Measurements from ENCODE around the gene SLC38A8. TPM values are rescaled to one million over a fixed set of nuclear protein-coding genes. Genes with fewer than 3 reads are reported as not detected.
A peak's percentile ranks its signal among the peaks of the same experiment; 100 is the strongest.

The SLC38A8 gene
- total RNA-seq: not detected
- not detected for polyA plus RNA-seq
- not detected for total RNA-seq

DNA sequence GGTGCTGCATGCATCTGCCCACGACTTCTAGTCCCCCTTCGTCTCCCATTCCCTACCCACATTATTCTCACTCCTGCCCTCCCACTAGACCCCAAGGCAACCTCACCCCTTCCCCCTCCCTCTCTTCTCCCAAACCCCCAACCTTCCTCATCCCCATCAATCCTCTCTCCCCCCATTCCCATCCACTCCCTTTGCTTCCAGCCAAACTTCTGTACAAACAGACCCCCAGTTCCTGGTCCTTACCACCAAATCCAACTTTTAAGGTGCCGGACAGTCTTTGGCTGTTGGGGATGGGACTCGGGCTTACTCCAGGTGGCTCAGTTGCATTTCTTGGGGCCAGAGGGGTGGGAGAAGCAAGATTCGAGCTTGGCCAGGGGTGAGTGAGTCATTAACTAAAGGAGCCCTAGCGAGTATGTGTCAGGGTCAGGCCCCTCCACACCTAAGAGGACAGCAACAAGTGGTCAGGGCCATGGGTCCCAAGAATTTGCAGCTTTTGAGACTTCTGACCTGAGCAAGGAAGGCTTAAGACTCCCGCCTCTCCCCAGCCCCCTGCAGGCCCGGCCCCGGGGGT, at the start of gene SLC38A8:
Gene SLC38A8, minus strand, starts transcription at position 488 of the 571 bp plus-strand sequence. CDS start 638 bp downstream, outside the sequence.
- DNase-seq: no peak
- Mint-ChIP-seq H3K27ac (peak within 1 kb of the TSS in 1 of 9 donors; percentile 32), H3K4me1 (peaks cover 0 to 8% (median 0%) of the 10 kb centered on the region in 7 donors), H3K27me3 (peaks cover 7 to 23% (median 16%) of the 10 kb centered on the region in 5 donors), H3K4me3 (no peak within 1 kb of the TSS), H3K36me3 (no peaks in the 10 kb centered on the region), H3K9me3 (peaks cover 0 to 2% (median 0%) of the 10 kb centered on the region in 11 donors)
- Histone ChIP-seq H3K27me3 (ENCODE audit: control insufficient read depth in 2 of 2, insufficient read depth in 2 of 2, low read length in 2 of 2) (no peaks in the 10 kb centered on the region), H3K9me3 (ENCODE audit: control insufficient read depth in 2 of 3, low read length in 3 of 3) (no peaks in the 10 kb centered on the region), H3K4me1 (ENCODE audit: control insufficient read depth in 2 of 2, insufficient read depth in 2 of 2, low read length in 2 of 2) (no peaks in the 10 kb centered on the region), H3K36me3 (ENCODE audit: control insufficient read depth in 2 of 3, insufficient read depth in 3 of 3, low read length in 3 of 3) (no peaks in the 10 kb centered on the region), H3K27ac (ENCODE audit: low read depth, low read length) (no peak within 1 kb of the TSS), H3K4me3 (ENCODE audit: low read length) (no peak within 1 kb of the TSS)
- intact Hi-C loops (cut with micrococcal nuclease): no loop called here
- POLR2A ChIA-PET: no interaction called here
- CTCF ChIA-PET: no interaction called here
- no peak for ATAC-seq

DNA sequence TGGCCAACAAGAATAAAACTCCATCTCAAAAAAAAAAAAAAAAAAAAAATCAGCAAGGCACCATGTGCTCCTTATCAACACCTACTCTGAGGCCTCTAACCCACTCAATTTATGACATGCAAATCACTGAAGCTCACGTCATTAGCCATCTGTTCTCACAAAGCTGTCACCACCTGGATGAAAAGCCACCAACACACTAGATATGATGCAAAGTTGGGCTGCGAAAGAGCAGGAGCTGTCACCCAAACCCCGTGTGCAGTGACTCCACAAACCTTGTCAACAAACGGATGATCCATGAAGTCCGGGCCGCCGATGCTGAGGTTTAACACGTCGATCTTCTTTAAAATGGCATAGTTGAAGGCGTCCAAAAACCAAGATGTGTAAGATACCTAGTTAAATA, 48.9 kb upstream of the SLC38A8 start:
- peaks cover 28 to 82% (median 56%) of the 10 kb centered on the region in 3 experiments for H3K36me3 ChIP-seq (ENCODE audit: control insufficient read depth in 2 of 3, insufficient read depth in 3 of 3, low read length in 3 of 3)
- no peak overlapping the region for H3K27ac ChIP-seq (ENCODE audit: low read depth, low read length)
- DNase-seq (no peak), ATAC-seq (no peak)
- Mint-ChIP-seq H3K27me3 (no peaks in the 10 kb centered on the region), H3K4me3 (no peak overlapping the region), H3K36me3 (peaks cover 17 to 61% (median 37%) of the 10 kb centered on the region in 5 donors), H3K4me1 (peaks cover 22 to 45% (median 34%) of the 10 kb centered on the region in 7 donors), H3K27ac (peak overlapping the region in 2 of 9 donors; percentile 33 to 76), H3K9me3 (no peaks in the 10 kb centered on the region)
- H3K9me3 ChIP-seq (ENCODE audit: control insufficient read depth in 2 of 3, low read length in 3 of 3): no peaks in the 10 kb centered on the region
- peaks cover 4 to 20% of the 10 kb centered on the region in 2 donors for H3K4me1 ChIP-seq (ENCODE audit: control insufficient read depth in 2 of 2, insufficient read depth in 2 of 2, low read length in 2 of 2)
- no peaks in the 10 kb centered on the region for H3K27me3 ChIP-seq (ENCODE audit: control insufficient read depth in 2 of 2, insufficient read depth in 2 of 2, low read length in 2 of 2)
- H3K4me3 ChIP-seq (ENCODE audit: low read length): no peak overlapping the region
- intact Hi-C loops (cut with micrococcal nuclease): no loop called here
- ChIA-PET CTCF (no interaction called here), POLR2A (no interaction called here)

- peak overlapping the region in 7 of 9 donors; percentile 25 to 92 (median 66) for H3K27ac Mint-ChIP-seq
- DNase-seq: peak in 2 of 9 donors; percentile 18 to 27
- peaks cover 17 to 59% (median 34%) of the 10 kb centered on the region in 5 donors for H3K36me3 Mint-ChIP-seq
- no peaks in the 10 kb centered on the region for H3K9me3 ChIP-seq (ENCODE audit: control insufficient read depth in 2 of 3, low read length in 3 of 3)
- POLR2A ChIA-PET: interaction anchor here (0.6 kb wide), 1 partner anchor 623 kb away, joined by 3 read pairs; no protein-coding TSS in a partner anchor
- H3K4me3 Mint-ChIP-seq: peak overlapping the region in 2 of 10 donors; percentile 19 to 43
- peaks cover 28 to 54% (median 42%) of the 10 kb centered on the region in 7 donors for H3K4me1 Mint-ChIP-seq
- no peaks in the 10 kb centered on the region for H3K27me3 ChIP-seq (ENCODE audit: control insufficient read depth in 2 of 2, insufficient read depth in 2 of 2, low read length in 2 of 2)
- peaks cover 4 to 24% of the 10 kb centered on the region in 2 donors for H3K4me1 ChIP-seq (ENCODE audit: control insufficient read depth in 2 of 2, insufficient read depth in 2 of 2, low read length in 2 of 2)
- no peak overlapping the region for H3K4me3 ChIP-seq (ENCODE audit: low read length)
- H3K36me3 ChIP-seq (ENCODE audit: control insufficient read depth in 2 of 3, insufficient read depth in 3 of 3, low read length in 3 of 3): peaks cover 28 to 80% (median 52%) of the 10 kb centered on the region in 3 experiments
- ATAC-seq: no peak
- H3K27me3 Mint-ChIP-seq: no peaks in the 10 kb centered on the region
- intact Hi-C loops (cut with micrococcal nuclease): no loop called here
- CTCF ChIA-PET: interaction anchor here (1.0 kb wide), 1 partner anchor 132 kb away, joined by 3 read pairs; no protein-coding TSS in a partner anchor
- no peaks in the 10 kb centered on the region for H3K9me3 Mint-ChIP-seq
- no peak overlapping the region for H3K27ac ChIP-seq (ENCODE audit: low read depth, low read length)
Measured at GRCh38 chr16:84090211-84090610, 47.6 kb upstream of the SLC38A8 start.

- POLR2A ChIA-PET: no interaction called here
- Mint-ChIP-seq H3K27me3 (no peaks in the 10 kb centered on the region), H3K36me3 (peaks cover 17 to 46% (median 38%) of the 10 kb centered on the region in 5 donors), H3K4me1 (peaks cover 29 to 60% (median 49%) of the 10 kb centered on the region in 7 donors), H3K27ac (peak overlapping the region in 8 of 9 donors; percentile 46 to 94 (median 72)), H3K9me3 (no peaks in the 10 kb centered on the region), H3K4me3 (peak overlapping the region in 6 of 10 donors; percentile 0 to 67 (median 50))
- intact Hi-C loops (cut with micrococcal nuclease): loop anchor here (1.0 to 10.0 kb wide), 5 partner anchors 27 to 416 kb away; partner anchors contain the start of genes MBTPS1 (in 1 of the 2), MEAK7 (in 1 of the 2) and TAF1C (in 1 of the 2)
- peaks cover 4 to 24% of the 10 kb centered on the region in 2 donors for H3K4me1 ChIP-seq (ENCODE audit: control insufficient read depth in 2 of 2, insufficient read depth in 2 of 2, low read length in 2 of 2)
- no peak overlapping the region for H3K4me3 ChIP-seq (ENCODE audit: low read length)
- H3K27ac ChIP-seq (ENCODE audit: low read depth, low read length): peak overlapping the region; percentile 11
- H3K9me3 ChIP-seq (ENCODE audit: control insufficient read depth in 2 of 3, low read length in 3 of 3): no peaks in the 10 kb centered on the region
- ATAC-seq (peak; percentile 71), DNase-seq (peak in 8 of 9 donors; percentile 38 to 57 (median 46))
- H3K36me3 ChIP-seq (ENCODE audit: control insufficient read depth in 2 of 3, insufficient read depth in 3 of 3, low read length in 3 of 3): peaks cover 27 to 71% (median 51%) of the 10 kb centered on the region in 3 experiments
- no peaks in the 10 kb centered on the region for H3K27me3 ChIP-seq (ENCODE audit: control insufficient read depth in 2 of 2, insufficient read depth in 2 of 2, low read length in 2 of 2)
- CTCF ChIA-PET: interaction anchor here (0.8 to 2.7 kb wide), 4 partner anchors 10 to 98 kb away, joined by 3 to 12 read pairs (median 4); partner anchors contain the start of gene TAF1C
Measured at GRCh38 chr16:84088695-84089395, 46.2 kb upstream of the SLC38A8 start.

DNA sequence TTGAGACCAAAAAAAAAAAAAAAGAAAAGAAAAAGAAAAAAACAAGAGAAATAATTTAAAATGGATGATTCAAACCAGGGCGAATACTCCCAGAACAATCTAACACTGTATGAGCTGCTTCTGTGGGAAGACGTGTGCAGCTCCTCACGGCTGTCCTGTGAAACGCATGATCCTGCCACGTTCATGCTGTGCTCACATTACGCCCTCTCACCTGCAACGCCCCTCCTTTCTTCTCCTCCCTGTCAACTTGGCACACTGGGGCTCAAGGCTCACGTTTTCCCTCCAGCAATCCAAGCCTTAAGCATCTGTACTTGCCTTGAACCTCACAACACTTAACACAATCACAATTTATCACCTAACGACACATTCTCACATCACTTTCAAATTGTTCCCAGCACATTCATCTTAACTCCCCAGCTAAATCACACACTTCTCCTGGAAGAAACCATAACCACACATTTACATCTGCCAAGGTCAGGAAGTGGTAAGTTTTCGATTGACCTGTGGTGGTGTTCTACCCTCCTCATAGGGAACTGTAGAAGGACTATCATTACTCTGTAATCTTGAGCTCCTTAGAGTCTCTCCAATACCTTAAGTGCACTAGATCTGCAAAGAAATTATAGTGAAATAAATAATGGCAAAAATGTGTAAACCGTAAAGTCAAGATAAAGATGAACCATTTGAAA, 45.0 kb upstream of the SLC38A8 start:
- Histone ChIP-seq H3K9me3 (ENCODE audit: control insufficient read depth in 2 of 3, low read length in 3 of 3) (no peaks in the 10 kb centered on the region), H3K36me3 (ENCODE audit: control insufficient read depth in 2 of 3, insufficient read depth in 3 of 3, low read length in 3 of 3) (peaks cover 21 to 70% (median 39%) of the 10 kb centered on the region in 3 experiments), H3K27me3 (ENCODE audit: control insufficient read depth in 2 of 2, insufficient read depth in 2 of 2, low read length in 2 of 2) (no peaks in the 10 kb centered on the region), H3K4me3 (ENCODE audit: low read length) (no peak overlapping the region), H3K4me1 (ENCODE audit: control insufficient read depth in 2 of 2, insufficient read depth in 2 of 2, low read length in 2 of 2) (peaks cover 4 to 24% of the 10 kb centered on the region in 2 donors), H3K27ac (ENCODE audit: low read depth, low read length) (peak overlapping the region; percentile 11)
- DNase-seq (no peak), ATAC-seq (no peak)
- H3K9me3 Mint-ChIP-seq: no peaks in the 10 kb centered on the region
- intact Hi-C loops (cut with micrococcal nuclease): loop anchor here (1.0 to 10.0 kb wide), 6 partner anchors 29 to 417 kb away; partner anchors contain the start of genes MBTPS1 (in 1 of the 2), MEAK7 (in 1 of the 2) and TAF1C (in 1 of the 2)
- POLR2A ChIA-PET: interaction anchor here (0.7 kb wide), 1 partner anchor 30 kb away, joined by 3 read pairs; no protein-coding TSS in a partner anchor
- H3K27ac Mint-ChIP-seq: peak overlapping the region in 8 of 9 donors; percentile 5 to 85 (median 56)
- no peaks in the 10 kb centered on the region for H3K27me3 Mint-ChIP-seq
- peak overlapping the region in 5 of 10 donors; percentile 12 to 38 (median 30) for H3K4me3 Mint-ChIP-seq
- peaks cover 29 to 60% (median 49%) of the 10 kb centered on the region in 7 donors for H3K4me1 Mint-ChIP-seq
- CTCF ChIA-PET: interaction anchor here (0.6 to 5.9 kb wide), 4 partner anchors 52 to 99 kb away, joined by 4 to 31 read pairs (median 8); partner anchors contain the start of gene TAF1C
- H3K36me3 Mint-ChIP-seq: peaks cover 10 to 40% (median 29%) of the 10 kb centered on the region in 5 donors

GRCh38 chr16:84087001-84087400, 44.4 kb upstream of the SLC38A8 start:
- ChIA-PET POLR2A (no interaction called here), CTCF (interaction anchor here (0.6 to 5.9 kb wide), 6 partner anchors 52 to 100 kb away, joined by 4 to 31 read pairs (median 8); partner anchors contain the start of gene TAF1C)
- no peak for DNase-seq
- no peaks in the 10 kb centered on the region for H3K9me3 Mint-ChIP-seq
- Histone ChIP-seq H3K27ac (ENCODE audit: low read depth, low read length) (no peak overlapping the region), H3K9me3 (ENCODE audit: control insufficient read depth in 2 of 3, low read length in 3 of 3) (no peaks in the 10 kb centered on the region), H3K4me1 (ENCODE audit: control insufficient read depth in 2 of 2, insufficient read depth in 2 of 2, low read length in 2 of 2) (peaks cover 4 to 24% of the 10 kb centered on the region in 2 donors), H3K4me3 (ENCODE audit: low read length) (no peak overlapping the region), H3K36me3 (ENCODE audit: control insufficient read depth in 2 of 3, insufficient read depth in 3 of 3, low read length in 3 of 3) (peaks cover 19 to 70% (median 32%) of the 10 kb centered on the region in 3 experiments), H3K27me3 (ENCODE audit: control insufficient read depth in 2 of 2, insufficient read depth in 2 of 2, low read length in 2 of 2) (no peaks in the 10 kb centered on the region)
- H3K27ac Mint-ChIP-seq: peak overlapping the region in 4 of 9 donors; percentile 5 to 79 (median 30)
- H3K4me3 Mint-ChIP-seq: no peak overlapping the region
- H3K36me3 Mint-ChIP-seq: peaks cover 10 to 41% (median 28%) of the 10 kb centered on the region in 5 donors
- ATAC-seq: no peak
- no peaks in the 10 kb centered on the region for H3K27me3 Mint-ChIP-seq
- intact Hi-C loops (cut with micrococcal nuclease): loop anchor here (1.0 to 10.0 kb wide), 3 partner anchors 88 to 418 kb away; partner anchors contain the start of gene MEAK7 (in 1 of the 2)
- H3K4me1 Mint-ChIP-seq: peaks cover 29 to 60% (median 49%) of the 10 kb centered on the region in 7 donors

Data from naive thymus-derived CD4-positive, alpha-beta T cell (primary cell).